ENCODE results near the gene TAF4B. TPM values are rescaled to one million over a fixed set of nuclear protein-coding genes. Genes with fewer than 3 reads are reported as not detected.
"Not testable (repeated sequence)": the region's sequence is repeated elsewhere in the genome, so short reads cannot be mapped to it uniquely, and the experiment has no call there.

TAF4B gene
- total RNA-seq, 1 donor from 2014 or later, result 1.4 TPM

GRCh38 chr18:26298107-26298506, 71.9 kb downstream of the TAF4B start:
- Mint-ChIP-seq H3K36me3 (ENCODE audit: unreplicated experiment) (no peaks in the 10 kb centered on the region), H3K4me3 (ENCODE audit: unreplicated experiment) (no peak overlapping the region), H3K27me3 (ENCODE audit: unreplicated experiment) (no peaks in the 10 kb centered on the region), H3K9me3 (ENCODE audit: unreplicated experiment) (no peaks in the 10 kb centered on the region), H3K27ac (ENCODE audit: unreplicated experiment) (no peak overlapping the region), H3K4me1 (ENCODE audit: low read depth, unreplicated experiment) (no peaks in the 10 kb centered on the region)
- DNase-seq, result no peak
- TF ChIP-seq CTCF (IDR thresholded peaks at IDR 0.05; ENCODE audit: partially characterized antibody, unreplicated experiment), result no peak

- H3K9me3 Mint-ChIP-seq (ENCODE audit: unreplicated experiment), result no peaks in the 10 kb centered on the region
- TF ChIP-seq CTCF (IDR thresholded peaks at IDR 0.05; ENCODE audit: partially characterized antibody, unreplicated experiment), result no peak
- no peak overlapping the region for H3K27ac Mint-ChIP-seq (ENCODE audit: unreplicated experiment)
- no peaks in the 10 kb centered on the region for H3K36me3 Mint-ChIP-seq (ENCODE audit: unreplicated experiment)
- no peaks in the 10 kb centered on the region for H3K27me3 Mint-ChIP-seq (ENCODE audit: unreplicated experiment)
- no peak for DNase-seq
- H3K4me3 Mint-ChIP-seq (ENCODE audit: unreplicated experiment), result no peak overlapping the region
- no peaks in the 10 kb centered on the region for H3K4me1 Mint-ChIP-seq (ENCODE audit: low read depth, unreplicated experiment)
Observed at GRCh38 chr18:26301681-26302080, 75.4 kb downstream of the TAF4B start.

GRCh38 chr18:26303222-26303621, 77.0 kb downstream of the TAF4B start:
- not testable (repeated sequence) for H3K9me3 Mint-ChIP-seq (ENCODE audit: unreplicated experiment); H3K4me1 Mint-ChIP-seq (ENCODE audit: low read depth, unreplicated experiment); H3K27ac Mint-ChIP-seq (ENCODE audit: unreplicated experiment); H3K27me3 Mint-ChIP-seq (ENCODE audit: unreplicated experiment); H3K36me3 Mint-ChIP-seq (ENCODE audit: unreplicated experiment); DNase-seq; H3K4me3 Mint-ChIP-seq (ENCODE audit: unreplicated experiment)

GRCh38 chr18:26304511-26304910, 78.3 kb downstream of the TAF4B start:
- no peak for DNase-seq
- H3K27ac Mint-ChIP-seq (ENCODE audit: unreplicated experiment), result no peak overlapping the region
- no peaks in the 10 kb centered on the region for H3K4me1 Mint-ChIP-seq (ENCODE audit: low read depth, unreplicated experiment)
- no peak overlapping the region for H3K4me3 Mint-ChIP-seq (ENCODE audit: unreplicated experiment)
- no peaks in the 10 kb centered on the region for H3K36me3 Mint-ChIP-seq (ENCODE audit: unreplicated experiment)
- no peak for TF ChIP-seq CTCF (IDR thresholded peaks at IDR 0.05; ENCODE audit: partially characterized antibody, unreplicated experiment)
- no peaks in the 10 kb centered on the region for H3K9me3 Mint-ChIP-seq (ENCODE audit: unreplicated experiment)
- no peaks in the 10 kb centered on the region for H3K27me3 Mint-ChIP-seq (ENCODE audit: unreplicated experiment)

GRCh38 chr18:26307161-26307773, 81.0 kb downstream of the TAF4B start:
- no peak for DNase-seq

More at GRCh38 chr18:26307161-26307773, 81.0 kb downstream of the TAF4B start:
- TF ChIP-seq CTCF (IDR thresholded peaks at IDR 0.05; ENCODE audit: partially characterized antibody, unreplicated experiment), result peak; percentile 58
- H3K4me3 Mint-ChIP-seq (ENCODE audit: unreplicated experiment), result no peak overlapping the region
- no peaks in the 10 kb centered on the region for H3K27me3 Mint-ChIP-seq (ENCODE audit: unreplicated experiment)
- no peaks in the 10 kb centered on the region for H3K4me1 Mint-ChIP-seq (ENCODE audit: low read depth, unreplicated experiment)
- no peak overlapping the region for H3K27ac Mint-ChIP-seq (ENCODE audit: unreplicated experiment)
- H3K9me3 Mint-ChIP-seq (ENCODE audit: unreplicated experiment), result no peaks in the 10 kb centered on the region
- no peaks in the 10 kb centered on the region for H3K36me3 Mint-ChIP-seq (ENCODE audit: unreplicated experiment)

All from glutamatergic neuron (in vitro differentiated cells).